Activated CD4-positive, alpha-beta T cell treated with anti-CD3 and anti-CD28 coated beads for 24 hours (primary cell): ENCODE results near the gene SMAD3.
A peak's percentile ranks its signal among the peaks of the same experiment; 100 is the strongest.

Experiments
- DNase-seq, 2 donors: peaks; one replicate each; pipeline ENCODE4 v3.0.0-alpha.2; 2020; ENCODE audit warnings: low read depth in 2 of 2

The SMAD3 gene

GRCh38 chr15:67230504-67230903 lies 165.1 kb downstream of the SMAD3 start:
- no peak for DNase-seq

DNA sequence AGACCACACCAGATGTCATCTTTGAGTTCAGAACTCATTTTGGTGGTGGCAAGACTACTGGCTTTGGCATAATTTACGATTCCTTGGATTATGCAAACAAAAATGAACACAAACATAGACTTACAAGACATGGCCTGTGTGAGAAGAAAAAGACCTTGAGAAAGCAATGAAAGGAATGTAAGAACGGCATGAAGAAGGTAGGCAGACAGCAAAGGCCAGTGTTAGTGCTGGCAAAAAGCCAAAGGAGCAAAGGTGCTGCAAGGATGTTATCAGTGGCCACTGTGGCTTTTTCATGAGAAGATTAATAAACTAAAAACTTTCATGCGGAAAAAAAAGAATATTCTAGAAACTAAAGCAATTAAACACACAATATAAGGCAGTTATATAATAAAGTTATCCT lies 167.2 kb downstream of the SMAD3 start:
- DNase-seq: no peak

- DNase-seq: no peak
Measured at GRCh38 chr15:67240235-67241131, 175.1 kb downstream of the SMAD3 start.

- DNase-seq: peak in 1 of 2 donors; percentile 10
Measured at GRCh38 chr15:67241132-67241855, 175.9 kb downstream of the SMAD3 start.

GRCh38 chr15:67242708-67243111 lies 177.3 kb downstream of the SMAD3 start:
- no peak for DNase-seq
